ENCODE data around the gene ROPN1L.

Gene ROPN1L

DNA sequence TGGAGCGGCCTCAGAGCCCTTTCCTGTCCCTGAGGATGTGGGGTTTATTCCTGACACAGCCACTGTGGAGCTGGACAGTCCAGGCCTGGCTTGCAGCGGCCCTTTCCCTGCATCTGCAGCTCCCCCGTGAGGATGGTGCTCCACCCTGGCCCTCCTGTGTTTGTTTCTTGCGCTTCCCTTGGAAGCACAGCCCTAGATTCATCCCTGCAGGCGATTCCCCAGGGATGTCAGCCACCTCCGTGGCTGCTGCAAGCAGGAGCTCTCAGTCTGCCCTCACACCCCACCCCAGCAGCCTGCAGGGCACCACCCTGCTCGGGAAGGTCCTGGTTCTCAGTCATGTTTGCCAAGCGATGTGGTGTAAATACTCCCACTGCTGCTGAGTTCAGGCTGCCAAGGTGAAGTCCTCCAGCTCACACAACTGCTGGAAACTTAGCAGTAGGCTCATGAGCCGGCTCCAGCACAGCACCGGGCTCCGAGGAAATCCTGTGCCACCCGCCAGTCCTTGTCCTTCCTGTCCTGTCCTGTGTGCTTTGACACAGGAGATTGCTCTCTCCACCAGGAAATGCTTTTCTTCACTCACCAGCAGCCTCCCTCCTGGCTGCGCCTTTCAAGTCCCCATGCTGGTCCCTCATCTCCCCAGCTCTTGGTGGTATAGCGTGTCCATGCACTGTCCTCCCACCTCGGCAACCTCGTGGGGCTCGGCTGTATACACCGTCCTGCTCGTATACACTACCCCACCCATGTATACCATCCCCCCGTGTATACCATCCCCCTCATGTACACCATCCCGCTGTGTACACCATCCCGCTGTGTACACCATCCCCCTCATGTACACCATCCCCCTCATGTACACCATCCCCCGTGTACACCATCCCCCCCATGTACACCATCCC is 16.2 kb downstream of the ROPN1L start:
- DNase-seq (ENCODE audit: low spot score), result no peak

DNA sequence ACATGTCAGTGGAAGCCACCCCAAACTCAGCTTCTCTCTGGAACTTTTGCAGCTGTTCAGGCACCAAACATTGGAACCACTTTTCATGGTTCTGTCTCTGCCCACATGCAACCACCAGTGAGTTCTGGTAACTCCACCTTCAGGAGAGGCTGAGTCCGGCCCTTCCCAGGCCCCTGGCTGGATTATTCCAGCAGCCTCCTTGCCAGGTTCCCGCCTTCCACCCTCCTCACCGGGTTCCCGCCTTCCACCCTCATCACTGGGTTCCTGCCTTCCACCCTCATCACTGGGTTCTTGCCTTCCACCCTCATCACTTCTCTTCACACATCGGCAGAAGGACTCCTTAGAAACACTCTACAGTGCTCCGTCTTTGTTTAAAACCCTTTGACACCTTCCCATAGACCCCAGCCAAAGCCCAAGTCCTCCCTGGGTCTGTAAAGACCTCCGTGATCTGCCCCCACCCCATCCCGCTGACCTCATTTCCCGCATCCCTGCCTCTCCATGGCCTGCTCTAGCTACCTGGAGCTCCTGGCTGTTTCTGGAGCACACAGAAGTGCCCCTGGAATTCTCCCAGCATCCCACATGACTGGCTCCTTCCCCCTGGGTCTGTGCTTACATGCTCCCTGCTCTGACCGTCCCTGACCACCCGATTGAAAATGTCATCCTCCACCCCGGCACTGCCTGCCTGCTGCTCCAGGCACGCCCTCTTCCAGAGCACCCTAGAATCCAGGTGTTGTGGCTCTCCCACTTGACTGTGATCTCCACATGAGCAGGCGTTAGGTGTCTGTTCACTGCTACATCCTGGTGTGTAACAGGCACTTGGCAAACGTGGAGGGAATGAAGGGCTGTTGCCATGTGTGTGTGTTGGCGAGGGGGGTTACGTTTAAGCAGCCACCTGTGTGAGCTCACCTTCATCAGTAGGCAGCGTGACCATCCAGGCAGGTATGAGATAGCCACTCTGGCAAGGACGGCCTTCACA is 17.7 kb downstream of the ROPN1L start:
- DNase-seq (ENCODE audit: low spot score), result no peak

DNA sequence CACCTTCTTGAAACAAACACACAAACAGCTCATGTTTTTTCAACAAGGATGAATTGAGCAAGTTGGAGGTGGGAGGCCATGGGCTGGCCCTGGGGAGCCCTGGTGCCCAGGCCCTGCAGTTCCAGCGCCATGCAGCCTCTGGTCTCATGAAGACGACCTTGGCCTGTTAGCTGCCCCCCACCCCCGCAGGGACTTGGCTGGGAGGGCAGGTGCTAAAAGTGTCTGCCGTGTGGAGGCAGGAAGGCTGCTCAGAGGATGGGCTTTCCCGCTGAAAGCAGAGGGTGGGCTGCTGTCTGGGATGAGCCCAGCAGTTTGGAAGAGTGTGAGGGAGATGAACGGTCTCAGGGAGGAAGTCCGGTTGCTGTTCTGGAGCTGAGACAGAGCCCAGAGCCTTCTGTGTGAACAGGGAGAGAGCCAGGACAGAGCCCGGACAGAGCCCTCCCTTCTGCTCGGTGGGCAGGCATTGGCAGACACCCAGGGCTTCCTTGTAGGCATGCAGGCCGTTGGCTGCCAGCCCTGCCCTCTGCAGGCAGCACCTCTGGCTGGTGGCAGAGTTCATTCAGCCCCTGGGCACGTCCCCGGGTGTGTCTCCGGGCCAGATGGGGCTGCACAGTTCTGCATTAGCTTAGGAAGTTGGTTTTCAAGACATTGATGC is 18.7 kb downstream of the ROPN1L start:
- peak; percentile 53 for DNase-seq (ENCODE audit: low spot score)

DNA sequence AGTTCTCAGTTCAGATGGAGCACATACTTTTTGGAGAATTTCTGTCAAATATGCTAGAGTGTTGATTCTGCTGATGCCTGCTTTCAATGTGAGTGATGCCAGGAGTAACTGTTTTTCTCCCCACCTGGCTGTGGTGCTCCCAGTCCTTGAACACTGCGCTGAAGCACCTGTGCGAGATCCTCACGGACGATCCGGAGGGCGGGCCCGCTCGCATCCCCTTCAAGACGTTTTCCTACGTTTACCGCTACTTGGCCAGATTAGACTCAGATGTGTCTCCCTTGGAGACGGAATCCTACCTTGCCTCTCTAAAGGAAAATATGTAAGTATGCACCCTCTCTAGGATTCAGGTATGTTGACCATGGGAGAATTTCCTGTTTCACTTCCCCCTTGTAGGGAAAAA is 19.4 kb downstream of the ROPN1L start:
- no peak for DNase-seq (ENCODE audit: low spot score)

DNA sequence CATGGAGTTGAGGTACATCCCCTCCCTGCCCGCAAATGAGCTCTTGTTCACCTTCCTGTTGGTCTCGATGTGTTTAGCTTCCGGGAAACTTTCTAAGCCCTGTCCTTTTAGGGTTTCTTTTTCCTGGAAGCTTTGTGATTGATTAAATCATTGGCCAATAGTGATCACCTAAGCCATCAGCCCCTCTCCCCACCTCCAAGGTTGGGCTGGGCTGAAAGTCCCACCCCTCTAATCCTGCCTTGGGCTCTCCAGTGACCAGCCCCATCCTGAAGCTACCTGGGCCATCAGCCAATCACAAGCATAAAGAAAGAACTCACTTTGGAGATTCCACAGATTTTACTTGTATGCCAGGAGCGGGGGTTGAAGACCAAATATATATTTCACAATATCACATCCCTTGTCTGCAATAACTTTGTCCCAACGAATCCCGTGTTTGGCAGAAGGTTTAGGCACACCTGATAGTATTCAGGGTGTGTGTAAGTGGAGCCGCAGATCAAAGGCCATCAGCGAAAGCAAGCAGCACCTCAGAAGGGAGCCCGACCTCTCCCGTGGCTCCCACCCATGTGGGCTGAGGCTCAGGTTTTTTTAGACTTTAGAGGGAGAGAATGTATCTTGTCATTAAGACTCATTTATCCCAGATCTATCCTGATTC is 20.4 kb downstream of the ROPN1L start:
- DNase-seq (ENCODE audit: low spot score), result no peak

DNA sequence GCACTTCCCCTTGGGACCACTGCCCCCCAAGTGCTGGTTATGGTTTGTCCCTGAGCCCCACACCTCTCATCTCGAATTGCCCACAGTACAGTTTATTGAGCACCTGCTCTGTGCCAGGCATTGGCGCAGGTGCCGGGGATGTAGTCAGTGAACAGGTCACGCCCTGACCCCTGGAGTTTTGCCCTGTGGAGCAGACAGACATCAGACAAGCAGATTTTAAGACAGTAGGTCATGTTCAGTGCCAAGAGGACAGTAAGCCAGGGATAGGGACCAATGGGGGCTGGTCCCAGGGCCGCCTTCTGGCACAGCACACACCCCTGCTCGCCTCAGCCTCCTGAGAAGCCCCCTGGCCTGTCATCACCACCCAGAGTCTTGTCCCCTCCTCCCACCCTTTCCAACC is 21.9 kb downstream of the ROPN1L start:
- DNase-seq (ENCODE audit: low spot score), result no peak

DNA sequence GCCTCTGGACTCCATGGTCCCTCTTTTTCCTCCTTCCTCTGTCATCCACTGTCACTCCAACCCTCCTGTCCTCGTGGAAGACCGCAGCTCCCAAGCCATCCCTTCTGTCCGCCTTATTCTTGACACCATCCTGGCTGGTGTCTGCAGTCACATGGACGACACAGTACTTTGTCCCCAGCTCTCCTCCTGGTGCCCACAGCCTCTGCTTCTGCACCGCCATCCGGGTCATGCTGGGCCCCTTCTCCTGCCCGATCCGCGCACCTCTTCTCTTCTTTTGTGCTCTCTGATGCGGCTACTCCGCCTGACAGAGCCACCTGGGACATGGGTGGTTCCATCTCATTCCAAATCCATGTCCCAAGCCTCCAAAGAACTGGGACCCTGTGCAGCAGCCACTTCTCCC is 22.5 kb downstream of the ROPN1L start:
- DNase-seq (ENCODE audit: low spot score), result no peak

DNA sequence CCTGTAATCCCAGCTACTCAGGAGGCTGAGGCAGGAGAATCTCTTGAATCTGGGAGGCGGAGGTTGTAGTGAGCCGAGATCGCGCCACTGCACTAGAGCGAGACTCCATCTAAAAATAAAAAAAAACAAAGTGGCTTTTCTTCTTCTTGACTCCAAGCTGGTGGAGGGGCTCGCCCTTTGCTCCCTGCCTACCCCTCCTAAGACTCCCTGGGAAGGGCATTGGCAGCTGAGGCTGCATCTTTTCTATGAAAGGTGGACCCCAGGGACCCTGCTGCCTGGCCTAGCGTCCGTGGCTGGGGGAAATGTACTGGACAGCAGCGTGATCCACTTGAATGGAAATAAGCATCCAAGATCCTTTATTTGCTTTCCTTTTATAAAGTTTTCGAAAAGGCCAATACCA is 24.0 kb downstream of the ROPN1L start:
- DNase-seq (ENCODE audit: low spot score), result no peak

DNA sequence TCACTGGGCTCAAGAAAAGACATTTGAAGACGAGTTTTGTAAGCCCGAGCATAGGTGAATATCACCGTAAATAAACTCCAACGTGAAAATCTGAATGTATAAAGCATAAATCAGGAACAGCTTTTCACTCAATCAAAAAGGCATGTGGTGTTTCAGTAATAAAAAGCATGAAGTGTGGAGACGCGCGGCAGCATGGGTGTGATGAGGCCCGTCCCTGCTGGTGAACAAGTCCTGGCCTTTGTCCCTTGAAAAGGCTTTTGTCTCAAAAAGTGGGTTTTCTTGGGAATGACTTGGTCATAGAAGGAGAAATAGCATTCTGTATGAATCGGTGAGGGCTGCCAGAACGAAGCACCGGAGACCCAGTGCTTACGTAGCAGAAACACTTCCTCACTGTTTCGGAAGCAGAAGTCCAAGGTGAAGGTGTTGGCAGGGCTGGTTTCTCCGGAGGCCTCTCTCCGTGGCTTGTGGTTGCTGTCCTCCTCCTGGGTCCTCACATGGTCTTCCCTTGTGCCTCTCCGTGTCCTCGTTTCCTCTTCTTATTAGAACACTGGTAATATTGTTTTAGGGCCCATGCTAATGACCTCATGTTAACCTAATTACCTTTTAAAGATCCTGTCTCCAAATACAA is 24.9 kb downstream of the ROPN1L start:
- no peak for DNase-seq (ENCODE audit: low spot score)

DNA sequence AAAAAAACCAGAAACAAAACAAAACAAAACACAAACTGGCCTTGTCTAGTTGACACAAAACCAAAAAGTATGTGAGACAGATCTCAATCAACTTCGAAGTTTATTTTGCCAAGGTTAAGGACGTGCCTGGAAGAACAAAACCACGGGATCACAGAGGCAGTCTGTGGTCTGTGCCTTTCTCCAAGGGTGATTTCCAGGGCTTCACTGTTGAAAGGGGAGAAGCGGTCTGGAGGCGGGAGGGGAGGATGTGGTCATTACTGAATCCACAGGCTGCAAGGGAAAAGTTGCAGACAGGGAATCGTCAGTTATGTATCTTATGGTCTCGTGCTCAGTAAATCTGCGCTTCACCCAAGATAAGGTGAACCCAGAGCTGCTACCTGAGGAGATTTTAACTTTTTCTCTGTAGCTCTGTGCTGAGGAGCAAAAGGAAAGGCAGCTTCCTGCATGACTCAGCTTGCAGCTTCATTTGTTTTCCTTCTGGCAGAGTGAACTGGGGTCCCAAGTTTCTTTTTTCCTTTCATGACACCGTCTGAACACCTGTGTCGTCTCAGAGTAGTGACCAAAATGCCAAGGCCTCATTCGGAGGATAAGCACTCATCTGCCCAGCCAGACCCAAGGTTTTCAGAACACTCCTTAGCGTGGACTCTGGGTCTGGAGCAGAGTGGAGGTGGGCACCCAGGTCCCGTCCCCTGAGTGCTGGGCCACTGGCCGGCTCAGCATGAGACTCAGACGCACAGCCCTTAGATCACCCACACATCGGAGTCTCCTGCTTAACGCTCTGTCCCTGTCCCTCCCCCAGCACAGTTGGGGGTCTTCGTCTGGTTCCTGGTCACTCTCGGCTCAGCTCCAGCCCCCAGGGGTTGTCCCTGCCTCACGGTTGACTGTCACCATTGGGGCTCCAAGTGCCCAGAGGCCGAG is 25.9 kb downstream of the ROPN1L start:
- DNase-seq (ENCODE audit: low spot score), result no peak

DNA sequence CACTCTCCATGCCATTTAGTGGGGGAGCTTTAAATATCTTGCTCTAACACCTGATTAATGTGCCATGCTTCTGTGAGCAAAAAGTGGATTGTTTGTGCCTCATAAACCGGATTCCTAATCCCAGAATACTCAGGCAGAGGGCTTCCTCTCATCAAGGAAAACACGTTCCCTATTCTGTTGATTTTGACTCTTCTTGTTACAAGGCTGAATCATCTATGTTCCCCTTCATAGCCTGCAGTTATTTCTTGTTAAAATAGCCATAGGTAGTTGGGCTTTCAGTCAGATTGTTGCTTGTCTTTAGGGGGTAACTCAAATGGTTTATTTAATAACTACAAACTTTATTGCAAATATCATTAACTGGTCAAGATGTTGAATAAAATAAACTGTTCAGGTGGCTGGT is 26.6 kb downstream of the ROPN1L start:
- DNase-seq (ENCODE audit: low spot score), result no peak

DNA sequence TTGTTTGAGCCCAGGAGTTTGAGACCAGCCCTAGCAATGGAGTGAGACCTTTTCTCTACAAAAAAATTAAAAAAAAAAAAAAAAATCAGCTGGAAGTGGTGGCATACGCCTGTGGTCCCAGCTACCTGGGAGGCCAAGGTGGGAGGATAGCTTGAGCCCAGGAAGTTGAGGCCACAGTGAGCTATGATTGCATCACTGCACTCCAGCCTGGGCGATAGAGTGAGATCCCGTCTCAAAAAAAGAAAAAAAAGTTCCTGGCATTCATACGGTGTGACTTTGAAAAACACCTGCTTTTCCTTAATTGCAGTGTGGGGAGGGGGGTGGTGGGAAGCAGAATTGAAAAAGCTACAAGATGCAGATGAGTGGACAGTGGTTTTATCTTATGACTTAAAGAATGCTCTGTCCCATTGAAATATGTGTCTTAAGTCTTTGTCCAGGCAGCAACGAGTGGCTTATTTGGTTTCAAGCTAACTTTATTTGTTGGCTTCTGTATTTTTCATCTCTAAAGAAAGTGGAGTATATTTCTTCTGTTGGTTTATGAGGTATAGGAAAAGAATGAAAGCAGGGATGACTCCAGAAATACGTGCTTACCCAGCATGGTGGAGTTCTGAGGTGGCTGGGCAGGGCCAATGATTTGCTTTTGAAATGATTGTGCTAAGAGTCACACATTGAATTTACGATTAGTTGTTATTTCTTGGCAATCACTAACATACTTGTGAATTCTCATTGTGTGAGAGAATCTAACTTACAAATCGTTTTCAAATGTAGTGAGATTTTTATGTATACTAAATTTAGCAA is 27.8 kb downstream of the ROPN1L start:
- no peak for DNase-seq (ENCODE audit: low spot score)

DNA sequence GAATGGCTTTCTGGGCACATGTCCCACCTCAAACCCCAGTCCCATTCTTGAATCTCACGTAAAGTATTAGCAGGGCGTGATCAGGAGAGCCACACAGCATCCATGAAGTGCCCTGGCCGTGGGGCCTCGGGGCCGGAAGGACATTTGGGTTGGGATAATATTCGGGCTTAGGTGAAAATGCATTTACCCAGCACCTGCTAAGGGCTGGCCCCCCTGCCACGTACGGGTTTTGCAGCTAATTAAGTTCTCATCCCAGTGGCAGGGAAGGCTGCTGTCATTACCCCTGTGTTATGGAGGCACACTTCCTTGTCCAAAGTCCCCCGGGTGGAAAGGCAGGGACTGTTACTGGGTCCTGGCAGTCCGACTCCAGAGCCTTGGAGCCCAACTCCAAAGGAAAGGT is 29.0 kb downstream of the ROPN1L start:
- no peak for DNase-seq (ENCODE audit: low spot score)

DNA sequence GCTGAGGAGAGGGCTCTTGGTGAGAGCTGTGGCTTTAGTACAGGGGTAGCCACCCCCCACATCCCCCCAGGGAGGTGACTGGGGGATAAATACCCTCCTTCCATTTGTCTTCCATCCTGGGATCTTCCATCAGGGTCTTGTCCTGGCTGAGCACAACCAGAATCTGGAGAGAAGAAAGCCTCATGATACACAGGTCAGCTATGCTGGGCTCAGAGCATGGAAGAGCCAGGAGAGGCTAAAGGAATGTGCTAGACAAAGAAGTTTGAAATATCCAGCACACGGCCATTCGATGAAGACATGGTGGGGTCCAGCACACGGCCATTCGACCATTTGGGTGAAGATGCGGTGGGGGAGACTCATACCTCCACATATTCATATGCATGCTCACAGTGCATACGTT is 30.0 kb downstream of the ROPN1L start:
- no peak for DNase-seq (ENCODE audit: low spot score)

DNA sequence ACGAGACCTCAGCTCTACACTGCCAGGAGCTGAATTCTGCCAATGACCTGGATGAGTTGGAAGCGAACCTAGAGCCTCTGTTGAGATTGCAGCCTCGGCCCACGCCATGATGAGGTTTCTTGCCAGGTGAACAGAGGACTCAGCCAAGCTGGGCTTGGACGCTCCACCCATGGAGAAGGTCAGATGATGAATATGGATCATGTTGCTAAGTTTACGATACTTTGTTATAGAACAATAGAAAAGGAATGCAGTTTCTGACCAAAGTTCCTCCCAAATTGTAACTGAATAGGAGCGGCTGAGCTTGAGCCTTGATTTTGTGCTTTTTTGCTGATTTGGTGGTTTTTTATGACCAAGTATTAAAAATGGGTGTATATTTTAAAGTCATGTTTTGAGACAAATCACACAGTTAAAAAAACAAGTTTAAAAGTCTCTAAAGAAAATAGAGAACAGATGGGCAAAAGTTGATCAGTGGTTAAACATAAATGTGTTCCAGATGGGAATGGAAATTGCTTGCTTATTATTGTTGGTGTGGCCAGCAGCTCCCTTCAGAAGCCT is 32.9 kb downstream of the ROPN1L start:
- no peak for DNase-seq (ENCODE audit: low spot score)

DNA sequence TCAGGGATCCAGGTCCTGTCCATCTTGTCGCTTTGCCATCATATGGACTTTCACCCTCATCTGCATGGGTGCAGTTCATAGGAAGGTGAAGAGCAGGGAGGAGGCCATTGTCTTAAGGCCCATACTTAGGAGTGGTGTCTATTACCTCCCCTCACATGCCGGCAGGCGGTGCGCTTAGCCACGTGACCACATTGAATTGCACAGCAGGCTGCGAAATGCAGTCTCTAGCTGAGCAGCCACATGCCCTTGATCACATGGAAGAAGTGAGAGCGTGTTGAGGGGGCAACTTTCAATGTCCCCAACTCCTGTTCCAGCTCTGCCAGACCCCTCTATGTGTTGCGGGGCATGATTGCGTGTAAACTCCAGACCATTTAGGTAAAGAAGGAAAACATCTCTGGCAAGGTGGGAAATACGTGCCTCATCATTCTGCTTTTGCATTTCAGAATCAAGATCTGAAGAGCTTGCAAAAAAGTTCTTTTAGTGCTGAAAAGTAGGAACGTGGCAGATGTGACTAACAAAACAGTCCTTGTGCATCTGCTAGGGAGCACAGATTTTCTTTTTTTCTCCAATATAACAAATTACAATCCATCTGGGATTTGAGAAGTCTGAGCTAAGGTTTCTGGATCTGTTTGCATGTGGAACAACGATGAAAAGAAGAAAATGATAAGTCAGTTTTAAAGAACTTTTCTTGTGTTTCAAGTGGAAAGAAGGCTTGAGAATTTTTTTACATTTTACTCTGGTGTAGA is 34.4 kb downstream of the ROPN1L start:
- no peak for DNase-seq (ENCODE audit: low spot score)

DNA sequence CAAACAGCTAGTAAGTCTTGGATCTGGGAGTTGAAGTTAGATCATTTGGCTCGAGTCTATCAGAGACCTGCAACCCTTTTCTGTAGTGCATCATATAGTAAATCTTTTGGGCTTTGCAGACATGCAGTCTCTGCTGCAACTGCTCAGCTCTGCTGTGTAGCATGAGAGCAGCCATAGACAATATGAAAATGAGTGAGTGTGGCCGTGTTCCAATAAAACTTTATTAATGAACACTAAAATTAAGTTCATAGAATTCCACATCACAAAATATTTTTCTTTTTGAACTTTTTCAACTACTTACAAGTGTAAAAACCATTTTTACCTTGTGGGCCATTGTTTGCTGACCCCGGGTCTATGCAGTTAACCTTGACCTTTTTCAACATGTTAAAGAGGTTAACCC is 35.2 kb downstream of the ROPN1L start:
- no peak for DNase-seq (ENCODE audit: low spot score)

DNA sequence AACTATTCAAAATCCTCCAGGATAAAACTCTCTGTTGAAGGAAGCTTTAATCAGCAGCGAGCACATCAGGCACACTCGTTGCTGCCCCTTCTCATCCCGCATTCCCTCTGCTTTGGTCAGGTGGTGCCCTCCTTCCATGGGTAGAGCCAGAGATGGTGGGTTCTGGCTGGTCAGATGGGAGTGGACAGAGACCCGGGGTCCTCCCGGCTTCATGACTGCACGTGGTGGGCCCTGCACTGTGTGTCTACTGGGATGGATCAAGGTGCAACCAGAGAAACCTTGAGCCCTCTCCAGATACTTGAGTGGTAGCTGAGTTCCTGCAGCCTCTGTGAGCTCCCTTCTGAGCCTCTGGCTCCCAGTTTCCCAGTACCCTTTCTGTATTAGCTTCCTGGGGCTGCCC is 36.3 kb downstream of the ROPN1L start:
- DNase-seq (ENCODE audit: low spot score), result no peak

Measured in globus pallidus (tissue), 1 donor.